ENCODE data around the gene TBX4.

GRCh38 chr17:61498042-61498994 lies 46.1 kb downstream of the TBX4 start:
- TF ChIP-seq, protein P1, sequence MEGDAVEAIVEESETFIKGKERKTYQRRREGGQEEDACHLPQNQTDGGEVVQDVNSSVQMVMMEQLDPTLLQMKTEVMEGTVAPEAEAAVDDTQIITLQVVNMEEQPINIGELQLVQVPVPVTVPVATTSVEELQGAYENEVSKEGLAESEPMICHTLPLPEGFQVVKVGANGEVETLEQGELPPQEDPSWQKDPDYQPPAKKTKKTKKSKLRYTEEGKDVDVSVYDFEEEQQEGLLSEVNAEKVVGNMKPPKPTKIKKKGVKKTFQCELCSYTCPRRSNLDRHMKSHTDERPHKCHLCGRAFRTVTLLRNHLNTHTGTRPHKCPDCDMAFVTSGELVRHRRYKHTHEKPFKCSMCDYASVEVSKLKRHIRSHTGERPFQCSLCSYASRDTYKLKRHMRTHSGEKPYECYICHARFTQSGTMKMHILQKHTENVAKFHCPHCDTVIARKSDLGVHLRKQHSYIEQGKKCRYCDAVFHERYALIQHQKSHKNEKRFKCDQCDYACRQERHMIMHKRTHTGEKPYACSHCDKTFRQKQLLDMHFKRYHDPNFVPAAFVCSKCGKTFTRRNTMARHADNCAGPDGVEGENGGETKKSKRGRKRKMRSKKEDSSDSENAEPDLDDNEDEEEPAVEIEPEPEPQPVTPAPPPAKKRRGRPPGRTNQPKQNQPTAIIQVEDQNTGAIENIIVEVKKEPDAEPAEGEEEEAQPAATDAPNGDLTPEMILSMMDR (IDR thresholded peaks at IDR 0.05): no peak
- no peak for TF ChIP-seq POLR2A (IDR thresholded peaks at IDR 0.05)
